GM21723 (cell line): Measurements from ENCODE around the gene AVPI1.
A peak's percentile ranks its signal among the peaks of the same experiment; 100 is the strongest.

Experiments used
- ATAC-seq: cut with Tn5 transposase; IDR thresholded peaks from one replicate; pipeline ENCODE4 v1.9.1; 2021; ENCODE audit warnings: mild to moderate bottlenecking, moderate library complexity; ENCODE audit not compliant: unreplicated experiment

Gene AVPI1, protein sequence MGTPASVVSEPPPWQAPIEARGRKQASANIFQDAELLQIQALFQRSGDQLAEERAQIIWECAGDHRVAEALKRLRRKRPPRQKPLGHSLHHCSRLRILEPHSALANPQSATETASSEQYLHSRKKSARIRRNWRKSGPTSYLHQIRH

DNA sequence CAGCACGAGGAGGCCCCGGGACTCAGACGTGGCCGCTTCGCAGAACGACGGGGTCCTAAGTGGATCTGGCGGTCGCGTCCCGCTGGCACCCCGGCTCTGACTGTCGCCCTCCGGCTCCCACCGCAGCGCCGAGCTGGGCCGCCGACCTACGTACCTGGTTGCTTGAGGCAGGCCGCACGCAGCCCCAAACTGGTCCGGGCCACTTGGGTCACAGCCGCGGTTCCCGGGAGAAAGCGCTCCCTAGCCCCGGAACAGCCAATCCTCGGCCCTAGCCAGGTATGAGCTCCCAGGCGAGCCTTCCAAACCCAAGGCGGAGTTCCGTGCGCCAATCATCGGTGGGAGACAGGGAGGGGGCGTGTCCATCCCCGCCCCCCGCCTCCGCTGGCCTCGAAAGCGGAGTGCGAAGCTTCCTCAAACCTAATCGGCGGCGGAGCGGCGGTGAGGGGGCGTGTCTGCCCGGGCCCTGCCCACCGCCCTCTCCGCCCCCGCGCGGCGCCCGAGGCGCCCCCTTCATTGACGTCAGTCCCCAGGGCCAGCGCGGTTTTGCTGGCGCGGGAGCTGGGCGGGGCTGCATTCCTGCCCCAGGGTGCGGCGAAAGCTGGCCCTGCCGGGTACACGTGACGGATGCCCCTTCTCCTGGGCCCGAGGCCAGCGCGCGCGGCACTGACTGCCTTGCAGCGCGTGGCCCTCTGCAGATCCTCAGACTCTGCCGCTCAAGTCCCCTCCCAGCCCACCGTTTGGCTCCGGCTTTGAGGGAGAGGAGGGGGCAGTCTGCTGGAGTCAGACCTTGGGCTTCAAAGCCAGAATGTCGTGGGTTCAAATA lies at the start of gene AVPI1:
Gene AVPI1, minus strand, starts transcription at position 280 of the 823 bp plus-strand sequence. CDS start 7,336 bp downstream, outside the sequence.
- peak; percentile 94 for ATAC-seq

GRCh38 chr10:97736403-97736901 lies 49.4 kb upstream of the AVPI1 start:
- peak; percentile 13 for ATAC-seq

DNA sequence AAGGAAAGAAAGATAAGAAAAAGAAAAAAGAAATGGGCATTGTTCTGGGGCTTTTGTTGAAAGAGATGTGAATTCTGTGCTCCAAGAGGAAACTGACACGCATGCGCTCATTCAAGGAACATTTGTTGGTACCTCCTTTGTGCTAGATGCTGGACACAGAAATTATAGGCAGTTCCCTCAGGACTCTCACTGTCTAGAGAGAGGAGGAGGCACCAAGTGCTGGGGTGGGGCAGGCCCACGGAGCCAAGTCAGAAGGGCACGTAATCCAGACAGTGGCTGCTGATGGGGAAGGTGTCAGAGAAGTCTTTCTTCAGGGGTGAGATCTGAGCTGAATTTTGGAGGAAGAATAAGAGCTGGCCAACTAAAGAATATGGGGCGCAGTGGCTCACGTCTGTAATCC lies 47.0 kb upstream of the AVPI1 start:
- ATAC-seq: no peak

GRCh38 chr10:97733256-97733655 lies 46.2 kb upstream of the AVPI1 start:
- no peak for ATAC-seq

DNA sequence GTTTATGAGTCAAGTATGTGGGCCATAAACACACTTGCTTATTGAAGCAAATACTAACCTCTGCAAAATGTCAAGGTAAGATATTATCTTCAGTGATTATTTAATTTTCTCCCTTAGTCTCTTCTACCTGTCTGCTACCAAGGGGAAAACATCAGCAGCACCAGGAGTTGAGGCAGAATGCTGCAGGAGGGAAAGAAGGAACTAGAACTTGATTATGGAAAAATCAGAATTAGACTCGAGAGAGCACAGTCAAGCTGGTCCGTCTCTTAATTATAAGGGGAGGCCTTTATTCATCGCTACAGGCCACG lies 45.0 kb upstream of the AVPI1 start:
- no peak for ATAC-seq

- ATAC-seq: no peak
Observed at GRCh38 chr10:97731346-97732051, 44.5 kb upstream of the AVPI1 start.

DNA sequence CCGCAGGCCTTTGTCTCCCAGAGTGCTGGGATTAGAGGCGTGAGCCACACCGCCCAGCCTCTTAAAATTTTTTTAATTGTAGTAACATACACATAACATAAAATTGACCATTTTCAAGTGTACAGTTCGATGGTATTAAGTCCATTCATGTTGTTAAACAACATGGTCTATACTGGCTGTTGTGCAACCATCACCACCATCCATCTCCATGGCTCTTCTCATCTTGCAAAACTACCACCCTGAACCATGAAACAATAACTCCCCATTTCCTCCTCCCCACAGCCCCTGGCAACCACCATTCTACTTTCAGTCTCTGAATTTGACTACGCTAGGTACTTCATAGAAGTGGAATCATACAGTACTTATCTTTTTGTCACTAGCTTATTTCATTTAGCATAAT lies 42.0 kb upstream of the AVPI1 start:
- ATAC-seq: no peak

DNA sequence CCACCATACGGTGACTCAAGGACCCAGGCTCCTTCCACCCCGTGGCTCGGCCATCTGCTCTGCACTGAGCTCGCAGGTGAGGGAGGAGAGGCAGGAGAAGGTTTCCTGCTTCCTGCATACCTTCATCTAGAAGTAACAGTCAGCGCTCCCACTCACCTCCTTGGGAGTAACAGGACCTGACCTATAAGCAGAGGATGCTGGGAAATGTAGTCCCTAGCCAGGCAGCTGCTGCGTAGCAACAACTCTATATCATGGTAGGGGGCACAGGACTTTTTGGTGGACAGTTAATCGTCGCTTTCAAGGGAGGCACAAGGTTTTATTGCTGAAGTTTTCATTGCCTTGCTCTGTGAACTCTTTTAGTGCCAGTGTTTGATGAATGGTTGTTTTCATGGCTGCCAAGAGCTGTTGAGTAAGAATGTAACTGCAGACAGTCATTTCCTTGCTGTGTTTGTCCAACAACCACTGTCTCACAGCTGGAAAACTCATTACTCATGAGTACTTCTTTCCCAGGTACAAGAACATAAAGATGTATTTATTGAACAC lies 39.7 kb upstream of the AVPI1 start:
- ATAC-seq: no peak

GRCh38 chr10:97724341-97724941 lies 37.4 kb upstream of the AVPI1 start:
- ATAC-seq: no peak

- ATAC-seq: no peak
Observed at GRCh38 chr10:97723001-97723400, 36.0 kb upstream of the AVPI1 start.

DNA sequence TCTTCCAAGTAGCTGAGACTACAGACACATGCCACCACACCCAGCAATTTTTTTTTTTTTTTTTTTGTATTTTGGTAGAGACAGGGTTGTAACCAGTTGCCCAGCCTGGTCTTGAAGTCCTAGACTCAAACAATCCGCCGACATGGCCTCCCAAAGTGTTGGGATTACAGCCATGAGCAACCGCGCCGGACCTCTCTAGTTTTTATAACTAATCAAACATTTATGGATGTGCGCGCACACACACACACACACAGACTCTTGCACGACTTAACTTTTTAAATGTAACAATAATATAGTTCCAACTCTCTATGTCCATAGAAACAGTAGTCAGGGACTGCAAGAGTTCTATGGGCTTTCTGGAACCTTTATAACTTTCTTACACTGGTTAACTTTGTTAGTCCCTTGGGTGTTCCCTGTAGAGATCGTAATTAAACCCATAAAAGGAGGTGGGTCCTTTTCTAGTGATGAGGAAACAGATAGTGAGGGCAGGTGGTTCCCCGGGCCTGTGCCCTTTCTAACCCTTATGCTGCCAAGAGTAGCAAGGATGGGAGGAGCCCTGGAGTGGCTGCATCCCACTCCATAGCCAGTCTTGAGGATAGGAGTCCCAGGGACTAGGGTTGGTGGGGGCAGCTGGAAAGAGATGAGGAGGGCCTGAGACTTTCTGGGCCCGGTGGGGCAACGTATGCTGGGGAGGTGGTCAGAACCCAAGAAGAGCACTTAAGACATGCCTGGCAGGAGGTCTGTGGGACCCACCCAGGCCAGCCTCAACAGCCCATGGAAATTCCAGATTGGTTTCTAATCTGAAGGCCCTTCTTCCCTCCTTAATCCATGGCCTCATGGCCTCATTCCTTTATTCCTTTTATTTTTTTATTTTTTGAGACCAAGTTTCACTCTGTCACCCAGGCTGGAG lies 35.1 kb upstream of the AVPI1 start:
- ATAC-seq: no peak

DNA sequence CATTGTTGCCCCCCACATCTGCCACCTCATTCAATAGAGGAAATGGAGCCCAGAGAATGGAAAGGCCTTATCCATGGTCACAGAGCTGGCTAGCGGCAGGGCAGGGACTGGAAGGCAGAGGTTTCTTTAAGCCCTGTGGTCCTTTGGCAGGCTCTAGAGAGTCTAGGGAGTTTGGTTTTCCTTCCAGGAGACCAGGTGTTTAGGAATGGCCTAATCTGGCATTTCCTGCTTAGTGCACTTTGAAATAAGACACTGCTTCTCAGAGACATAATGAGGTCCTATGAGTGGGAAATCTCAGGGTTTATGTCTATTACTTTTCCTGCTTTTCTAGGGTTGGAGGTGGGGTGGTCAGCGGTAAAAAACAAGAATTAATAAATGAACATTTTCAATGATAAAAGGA lies 32.6 kb upstream of the AVPI1 start:
- ATAC-seq: no peak

- no peak for ATAC-seq
Observed at GRCh38 chr10:97718659-97719142, 31.7 kb upstream of the AVPI1 start.

GRCh38 chr10:97718178-97718577 lies 31.1 kb upstream of the AVPI1 start:
- no peak for ATAC-seq

- no peak for ATAC-seq
Observed at GRCh38 chr10:97717627-97718026, 30.6 kb upstream of the AVPI1 start.

GRCh38 chr10:97715259-97715874 lies 28.3 kb upstream of the AVPI1 start:
- ATAC-seq: no peak

DNA sequence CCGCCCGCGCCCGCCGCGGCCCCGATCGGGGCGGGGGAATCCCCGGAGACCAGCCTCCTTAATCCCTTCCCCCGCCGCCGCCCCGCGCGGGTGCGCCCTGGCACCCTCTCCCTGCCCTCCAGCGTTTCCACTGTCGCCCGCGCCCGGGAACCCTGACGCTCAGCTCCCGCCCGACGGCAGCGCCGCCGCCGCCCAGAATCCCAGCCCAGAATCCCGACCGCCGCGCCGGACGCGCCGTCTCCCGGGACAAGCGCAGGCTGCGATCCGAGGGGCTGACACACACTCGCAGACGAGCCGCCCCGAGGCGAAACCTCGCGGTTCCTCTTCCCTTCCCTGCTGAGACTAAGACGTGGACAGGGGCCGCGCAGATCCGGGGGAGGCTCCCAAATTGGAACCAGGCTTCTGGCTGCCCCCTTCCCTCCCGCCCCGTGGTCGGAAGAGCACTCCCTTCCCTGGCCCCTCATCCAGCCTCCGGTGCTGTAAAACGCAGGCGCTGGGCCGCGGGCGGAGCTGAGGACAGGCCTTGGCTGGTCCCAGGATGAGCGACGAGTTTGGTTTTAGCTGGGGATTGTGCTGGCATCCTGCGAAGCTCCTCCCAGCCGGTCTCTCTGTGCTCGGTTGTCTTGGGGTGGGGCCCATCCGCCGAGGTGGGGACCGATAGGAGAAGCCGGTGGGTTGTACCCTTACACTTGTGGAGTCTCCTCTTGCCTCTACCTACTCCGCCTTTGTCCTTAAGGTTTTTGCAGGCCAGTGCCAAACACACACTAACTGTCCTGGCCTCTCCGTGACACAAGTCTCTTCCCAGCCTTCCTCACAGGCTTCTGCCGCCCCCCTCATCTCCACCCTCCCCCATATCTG lies 27.6 kb upstream of the AVPI1 start:
- peak; percentile 36 for ATAC-seq

- peak; percentile 82 for ATAC-seq
Observed at GRCh38 chr10:97713826-97714400, 26.9 kb upstream of the AVPI1 start.
